ENCODE data around the gene CCDC157.
A peak's percentile ranks its signal among the peaks of the same experiment; 100 is the strongest.

Gene CCDC157

DNA sequence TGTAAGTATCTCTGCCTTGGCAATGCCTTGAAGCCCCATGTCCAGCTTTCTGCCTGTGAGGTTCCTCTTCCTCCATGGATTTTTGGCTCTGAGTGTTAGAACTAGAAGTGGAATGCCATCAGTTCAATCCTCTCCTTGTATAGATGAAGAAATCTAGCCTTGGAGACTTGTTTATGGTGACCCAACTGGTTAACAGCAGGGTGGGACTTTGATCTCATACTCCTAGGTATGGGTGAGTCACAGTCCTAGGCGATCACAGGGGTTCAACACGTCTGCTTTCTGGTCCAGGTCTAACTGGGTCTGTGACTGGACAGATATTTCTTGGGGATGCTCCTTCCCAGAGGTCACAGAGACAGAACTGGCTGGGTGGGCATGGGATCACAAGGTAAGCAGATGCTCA lies 59.6 kb downstream of the CCDC157 start:
- DNase-seq (ENCODE audit: low read depth) = no peak

DNA sequence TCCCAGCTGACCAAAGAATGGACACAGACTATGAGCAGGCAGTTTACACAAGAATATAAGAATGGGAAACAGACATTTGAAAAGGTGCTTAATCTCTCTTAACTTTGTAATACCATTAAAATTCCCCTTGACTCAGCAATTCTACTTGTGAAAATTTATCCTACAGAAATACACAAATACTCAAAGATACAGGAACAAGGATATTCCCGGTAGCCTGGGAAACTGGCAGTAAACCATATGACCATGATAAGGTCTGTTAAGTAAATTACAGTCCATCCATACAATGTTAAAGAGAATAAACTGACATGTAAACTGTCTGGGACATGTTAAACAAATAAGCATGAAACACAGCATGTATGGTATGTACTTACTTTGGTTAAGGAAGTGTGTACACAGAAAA lies 60.0 kb downstream of the CCDC157 start:
- no peak for DNase-seq (ENCODE audit: low read depth)

DNA sequence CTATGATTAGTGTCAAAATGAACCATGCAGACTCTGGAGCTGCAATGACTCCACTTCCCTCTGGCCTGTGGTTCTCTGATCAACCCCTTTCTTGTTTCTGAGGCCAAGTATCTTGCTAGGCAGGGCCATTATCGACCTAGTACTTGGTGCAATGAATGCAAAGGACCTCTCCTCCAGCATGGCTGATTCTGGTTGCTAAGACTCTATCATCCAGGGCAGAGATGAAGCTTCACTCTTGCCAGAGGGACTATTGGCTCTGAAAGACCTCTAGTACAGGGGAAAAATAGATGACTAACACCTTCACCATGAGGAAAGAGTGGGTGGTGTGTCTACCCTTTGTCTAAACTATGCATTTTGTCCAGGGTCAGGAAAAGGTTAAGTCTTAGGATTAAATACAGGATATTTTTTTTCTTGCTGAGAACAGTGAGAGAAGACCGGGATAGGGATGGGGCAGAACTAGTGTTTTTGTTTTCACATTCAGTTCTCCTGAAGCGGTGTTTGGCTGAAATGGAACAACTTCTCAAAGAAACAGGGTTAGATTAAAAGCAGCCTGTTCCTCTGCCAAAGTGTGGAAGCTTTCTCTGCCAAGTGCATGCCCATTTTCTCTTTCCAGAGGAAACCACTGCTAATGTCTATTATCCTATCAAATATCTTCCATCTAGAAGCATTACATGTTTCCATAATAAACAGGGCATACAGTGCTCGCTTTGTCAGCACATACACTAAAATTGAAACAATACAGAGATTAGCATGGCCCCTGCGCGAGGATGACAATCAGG lies 63.7 kb downstream of the CCDC157 start:
- DNase-seq (ENCODE audit: low read depth) = peak; percentile 68

DNA sequence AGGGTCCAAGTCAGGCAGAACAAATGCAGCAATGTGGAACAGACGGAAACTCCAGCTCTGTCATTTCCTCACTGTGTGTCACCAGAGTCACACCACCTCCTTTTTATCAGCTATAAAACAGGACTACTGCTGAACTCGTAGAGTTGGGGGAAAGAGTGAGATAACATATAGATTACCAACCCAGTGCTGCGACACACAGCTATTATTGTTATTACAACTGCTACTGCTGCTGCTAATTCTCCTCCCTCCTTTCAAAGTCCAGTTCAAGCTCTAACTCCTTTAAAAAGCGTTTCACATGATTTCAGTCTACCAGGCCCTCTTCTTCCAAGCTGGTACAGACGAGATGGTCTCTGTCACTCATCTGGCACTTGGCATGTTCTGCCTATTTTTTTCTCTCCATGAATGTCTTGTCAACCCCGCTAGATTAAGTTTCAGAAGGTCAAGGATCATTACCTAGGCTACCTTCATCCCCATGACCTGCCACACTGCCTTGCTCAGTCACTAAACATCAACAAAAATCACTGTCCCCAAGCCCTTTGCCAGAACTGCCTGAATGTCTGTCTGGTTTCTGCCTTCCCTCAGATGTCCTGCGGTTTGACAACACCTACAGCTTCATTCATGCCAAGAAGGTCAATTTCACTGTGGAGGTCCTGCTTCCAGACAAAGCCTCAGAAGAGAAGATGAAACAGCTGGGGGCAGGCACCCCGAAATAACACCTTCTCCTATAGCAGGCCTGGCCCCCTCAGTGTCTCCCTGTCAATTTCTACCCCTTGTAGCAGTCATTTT lies 65.1 kb downstream of the CCDC157 start:
- no peak for DNase-seq (ENCODE audit: low read depth)

DNA sequence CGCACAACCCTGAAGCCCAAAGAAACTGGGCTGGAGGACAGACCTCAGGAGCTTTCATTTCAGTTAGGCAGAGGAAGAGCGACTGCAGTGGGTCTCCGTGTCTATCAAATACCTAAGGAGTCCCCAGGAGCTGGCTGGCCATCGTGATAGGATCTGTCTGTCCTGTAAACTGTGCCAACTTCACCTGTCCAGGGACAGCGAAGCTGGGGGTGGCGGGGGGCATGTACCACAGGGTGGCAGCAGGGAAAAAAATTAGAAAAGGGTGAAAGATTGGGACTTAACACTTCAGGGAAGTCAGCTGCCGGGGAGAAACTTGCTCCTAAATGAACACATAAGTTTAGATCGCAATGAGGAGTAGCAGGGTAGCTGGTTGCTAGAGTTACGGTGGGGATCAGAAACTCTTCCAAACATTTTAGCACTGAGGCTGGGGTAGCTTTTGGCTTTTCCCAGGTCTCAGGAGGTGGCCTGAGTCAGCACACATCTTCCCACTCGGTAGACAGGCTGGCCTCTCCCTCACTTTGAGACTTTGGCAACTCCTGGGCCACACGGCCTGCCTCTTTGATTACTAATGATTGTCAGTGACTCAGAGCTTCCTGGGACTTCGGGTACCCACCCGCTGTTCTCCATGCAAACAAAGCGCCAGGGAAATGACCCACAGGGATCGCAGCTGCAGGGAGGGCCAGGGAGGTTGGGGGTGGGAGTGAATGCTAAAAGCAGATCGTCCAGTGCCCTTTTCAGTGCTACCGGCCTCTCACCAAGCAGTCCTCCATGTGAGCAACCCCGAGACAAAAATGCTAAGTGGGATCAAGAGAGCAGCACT lies 65.9 kb downstream of the CCDC157 start:
- DNase-seq (ENCODE audit: low read depth) = peak; percentile 96

DNA sequence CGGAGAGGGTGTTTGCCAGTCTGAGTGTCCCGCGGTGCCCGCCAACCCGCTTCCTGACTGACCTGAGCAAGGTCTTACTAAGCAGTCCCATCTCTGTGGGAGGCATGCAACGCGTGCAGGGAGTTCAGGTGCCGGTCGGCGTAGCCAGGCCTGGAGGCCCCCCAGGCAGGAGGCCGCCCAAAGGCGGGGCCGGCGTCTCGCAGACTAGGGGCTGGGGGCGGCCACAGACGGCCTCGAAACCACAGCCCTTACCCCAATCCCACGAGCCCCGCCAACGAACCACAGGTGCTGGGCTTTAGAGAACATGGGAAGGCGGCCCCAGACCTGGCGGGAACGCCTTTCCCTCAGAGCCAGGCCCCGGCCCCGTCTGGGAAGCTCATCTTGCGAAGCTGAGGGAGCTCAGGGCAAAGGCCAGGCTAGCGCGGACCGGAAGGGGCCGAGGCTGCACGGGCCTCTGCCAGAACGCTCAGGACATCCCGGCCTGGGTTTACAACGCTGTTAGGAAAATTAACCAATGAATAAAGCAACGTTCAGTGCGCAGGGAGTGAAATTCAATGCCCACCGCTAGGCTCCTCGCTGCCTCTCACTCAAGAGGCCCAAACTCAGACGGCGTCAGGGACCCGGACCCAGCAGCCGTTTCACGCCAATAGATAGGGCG lies 66.6 kb downstream of the CCDC157 start:
- no peak for DNase-seq (ENCODE audit: low read depth)

DNA sequence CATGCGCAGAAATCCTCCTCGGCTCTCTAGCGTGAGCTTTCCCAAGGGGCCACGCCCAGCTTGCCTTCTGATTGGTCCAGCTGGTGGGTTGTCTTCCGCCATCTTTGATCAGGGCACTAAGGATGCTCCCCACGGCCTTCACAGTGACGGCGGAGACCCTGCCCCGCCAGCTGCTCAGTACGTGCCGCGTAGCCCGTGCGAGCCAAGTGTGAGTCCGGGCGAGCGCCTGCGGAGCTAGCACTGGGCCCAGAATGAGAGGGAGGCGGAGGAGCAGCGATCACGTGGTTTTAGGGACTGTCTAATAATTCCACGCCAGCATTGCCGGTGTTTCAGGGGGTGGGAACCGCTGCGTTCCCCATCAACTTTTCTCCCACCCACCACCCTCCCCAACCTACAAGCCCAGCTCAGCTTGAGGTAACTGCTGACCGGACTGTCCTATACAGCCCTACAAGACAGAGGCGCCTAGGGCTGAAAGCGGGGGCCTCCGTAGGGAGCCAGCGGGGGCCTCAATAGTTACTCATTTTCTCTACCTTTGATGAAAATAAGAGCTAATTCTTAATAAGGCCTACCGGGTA lies 67.2 kb downstream of the CCDC157 start:
- DNase-seq (ENCODE audit: low read depth) = peak; percentile 99

DNA sequence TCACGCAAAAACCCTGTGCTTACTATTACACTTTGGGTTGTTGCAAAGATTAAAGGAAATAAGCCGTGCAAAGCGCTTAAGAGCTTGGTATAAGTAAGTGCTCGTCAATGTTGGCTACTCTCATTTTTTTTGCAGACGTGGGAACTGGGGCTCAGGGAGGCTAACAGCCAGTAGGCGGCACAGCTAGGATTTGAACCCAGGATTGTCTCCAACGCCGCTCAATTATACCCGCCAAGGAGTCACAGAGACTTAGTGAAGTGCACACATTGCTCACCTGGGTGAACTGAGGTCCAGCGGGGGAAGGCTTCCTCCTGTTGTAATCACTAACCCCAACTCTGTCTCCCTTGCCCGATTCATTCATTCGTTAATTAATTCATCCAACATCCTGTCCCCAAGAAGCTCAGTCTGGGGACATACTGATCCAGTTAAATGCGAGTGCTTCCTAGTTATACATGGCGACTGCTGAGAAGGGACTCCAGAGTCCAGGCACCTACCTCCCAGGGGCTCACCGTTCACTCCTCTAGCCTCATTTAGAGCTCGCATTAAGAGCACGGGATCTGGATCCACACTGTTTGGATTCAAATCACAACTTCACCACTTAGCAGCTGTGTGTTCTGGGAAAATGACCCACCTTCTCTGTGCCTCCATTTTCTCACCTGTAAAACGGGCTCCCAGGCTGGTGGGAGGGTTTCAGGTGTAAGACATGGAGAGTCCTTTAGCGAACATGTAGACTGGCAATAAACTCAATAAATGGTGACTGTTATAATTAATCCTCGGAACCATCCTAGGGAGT lies 67.9 kb downstream of the CCDC157 start:
- no peak for DNase-seq (ENCODE audit: low read depth)

DNA sequence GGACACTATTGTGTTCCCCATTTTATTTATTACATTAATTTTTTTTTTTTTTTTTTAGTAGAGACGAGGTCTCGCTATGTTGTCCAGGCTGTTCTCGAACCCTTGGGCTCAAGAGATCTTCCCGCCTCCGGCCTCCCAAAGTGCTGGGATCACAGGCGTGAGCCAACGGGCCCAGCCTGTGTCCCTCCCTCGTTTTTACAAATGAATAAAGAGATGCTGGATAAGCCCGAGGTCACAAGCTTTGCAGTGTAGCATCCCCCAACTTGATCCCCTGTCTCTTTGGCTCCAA lies 68.5 kb downstream of the CCDC157 start:
- DNase-seq (ENCODE audit: low read depth) = no peak

DNA sequence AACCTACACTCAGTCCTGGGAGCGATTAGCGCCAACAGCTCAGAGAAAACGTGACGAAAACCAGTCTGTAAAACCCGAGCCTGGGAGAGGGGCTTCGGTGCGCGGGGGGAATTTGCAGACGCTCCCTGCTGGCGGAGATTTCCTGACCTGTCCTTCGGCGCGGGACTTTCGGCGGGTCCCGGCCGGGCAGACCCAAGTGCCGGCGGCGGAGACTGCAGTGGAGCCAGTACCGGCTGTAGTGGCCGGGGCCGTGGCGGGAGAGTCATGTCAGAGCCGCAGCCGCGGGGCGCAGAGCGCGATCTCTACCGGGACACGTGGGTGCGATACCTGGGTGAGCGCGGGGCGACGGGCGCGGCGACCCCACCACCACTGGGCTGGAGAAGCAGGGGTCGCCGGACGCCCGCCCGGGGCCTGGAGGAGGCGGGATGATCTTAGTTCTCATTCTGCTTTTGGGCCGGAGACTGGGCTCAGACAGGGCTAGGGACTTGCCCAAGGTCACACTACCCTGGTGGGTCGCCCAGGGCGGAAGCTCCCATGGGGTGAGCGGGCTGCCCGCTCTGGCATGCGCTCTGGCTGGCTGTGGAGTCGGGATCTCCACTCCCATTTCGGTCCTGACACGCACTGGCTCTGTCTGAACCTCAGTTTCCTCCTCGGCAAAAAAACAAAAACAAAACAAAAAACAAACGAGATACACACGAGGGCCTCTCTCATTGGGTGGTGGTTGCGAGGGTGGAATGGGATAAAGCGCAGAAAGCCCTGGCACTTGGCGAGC lies 69.0 kb downstream of the CCDC157 start, which contains the start of gene MTFP1:
Gene MTFP1 (plus strand): TSS at position 153 of the 772 bp plus-strand sequence. CDS start 112 bp downstream, at position 265.
- no peak for DNase-seq (ENCODE audit: low read depth)
